Measurements from ENCODE around the gene MLLT3.

DNA sequence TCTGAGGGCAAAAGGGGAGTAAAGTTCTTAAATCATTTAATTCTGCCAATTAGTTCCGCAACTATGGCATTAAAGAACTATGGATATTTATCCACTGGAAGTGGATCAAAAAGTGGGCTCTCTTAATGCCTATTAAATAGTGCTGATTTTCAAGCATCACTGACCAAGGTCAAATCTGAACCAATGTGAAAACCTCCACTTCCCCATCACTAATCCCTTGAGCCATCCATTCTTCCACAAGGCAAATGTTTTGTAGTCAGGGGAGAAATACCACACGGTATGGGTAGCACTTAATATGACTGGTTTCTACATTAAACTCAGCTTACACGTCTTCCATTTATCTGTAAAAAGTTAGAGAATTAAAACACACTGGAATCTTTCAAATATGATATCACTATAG lies 57.6 kb downstream of the MLLT3 start:
- TF ChIP-seq RFX5 (IDR thresholded peaks at IDR 0.05; ENCODE audit: borderline replicate concordance, low read depth, low read length) (no peak), EP300 (IDR thresholded peaks at IDR 0.05; ENCODE audit: borderline replicate concordance in 1 of 2, low read depth in 2 of 2, low read length in 2 of 2) (no peak), POLR2AphosphoS5 (IDR thresholded peaks at IDR 0.05; ENCODE audit: low read depth, low read length) (no peak), ATF2 (IDR thresholded peaks at IDR 0.05; ENCODE audit: low read length) (no peak), POLR2A (IDR thresholded peaks at IDR 0.05; ENCODE audit: control extremely low read depth in 1 of 2, low read depth in 2 of 2, low read length in 2 of 2) (no peak), HDAC2 (IDR thresholded peaks at IDR 0.05; ENCODE audit: borderline replicate concordance in 1 of 2, low read depth in 2 of 2, low read length in 2 of 2) (no peak), YY1 (IDR thresholded peaks at IDR 0.05; ENCODE audit: low read depth, low read length) (no peak), ZNF274 (IDR thresholded peaks at IDR 0.05; ENCODE audit: borderline replicate concordance, extremely low read depth, low read length) (no peak), SUZ12 (IDR thresholded peaks at IDR 0.05; ENCODE audit: low read length) (no peak), SRF (IDR thresholded peaks at IDR 0.05; ENCODE audit: low read depth, low read length) (no peak), EZH2 (IDR thresholded peaks at IDR 0.05; ENCODE audit: low read depth, low read length, severe bottlenecking) (no peak), SP1 (IDR thresholded peaks at IDR 0.05; ENCODE audit: low read depth, low read length) (no peak)
- TF ChIP-seq, protein P1, sequence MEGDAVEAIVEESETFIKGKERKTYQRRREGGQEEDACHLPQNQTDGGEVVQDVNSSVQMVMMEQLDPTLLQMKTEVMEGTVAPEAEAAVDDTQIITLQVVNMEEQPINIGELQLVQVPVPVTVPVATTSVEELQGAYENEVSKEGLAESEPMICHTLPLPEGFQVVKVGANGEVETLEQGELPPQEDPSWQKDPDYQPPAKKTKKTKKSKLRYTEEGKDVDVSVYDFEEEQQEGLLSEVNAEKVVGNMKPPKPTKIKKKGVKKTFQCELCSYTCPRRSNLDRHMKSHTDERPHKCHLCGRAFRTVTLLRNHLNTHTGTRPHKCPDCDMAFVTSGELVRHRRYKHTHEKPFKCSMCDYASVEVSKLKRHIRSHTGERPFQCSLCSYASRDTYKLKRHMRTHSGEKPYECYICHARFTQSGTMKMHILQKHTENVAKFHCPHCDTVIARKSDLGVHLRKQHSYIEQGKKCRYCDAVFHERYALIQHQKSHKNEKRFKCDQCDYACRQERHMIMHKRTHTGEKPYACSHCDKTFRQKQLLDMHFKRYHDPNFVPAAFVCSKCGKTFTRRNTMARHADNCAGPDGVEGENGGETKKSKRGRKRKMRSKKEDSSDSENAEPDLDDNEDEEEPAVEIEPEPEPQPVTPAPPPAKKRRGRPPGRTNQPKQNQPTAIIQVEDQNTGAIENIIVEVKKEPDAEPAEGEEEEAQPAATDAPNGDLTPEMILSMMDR (IDR thresholded peaks at IDR 0.05; ENCODE audit: control extremely low read depth in 1 of 3, insufficient read depth in 1 of 3, low read depth in 1 of 3, low read length in 3 of 3), result no peak
- TF ChIP-seq, protein P2, sequence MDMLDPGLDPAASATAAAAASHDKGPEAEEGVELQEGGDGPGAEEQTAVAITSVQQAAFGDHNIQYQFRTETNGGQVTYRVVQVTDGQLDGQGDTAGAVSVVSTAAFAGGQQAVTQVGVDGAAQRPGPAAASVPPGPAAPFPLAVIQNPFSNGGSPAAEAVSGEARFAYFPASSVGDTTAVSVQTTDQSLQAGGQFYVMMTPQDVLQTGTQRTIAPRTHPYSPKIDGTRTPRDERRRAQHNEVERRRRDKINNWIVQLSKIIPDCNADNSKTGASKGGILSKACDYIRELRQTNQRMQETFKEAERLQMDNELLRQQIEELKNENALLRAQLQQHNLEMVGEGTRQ (IDR thresholded peaks at IDR 0.05; ENCODE audit: low read length), result no peak

Measured in H1 (cell line).